Measurements from ENCODE around the gene OLFM1.

Gene OLFM1

DNA sequence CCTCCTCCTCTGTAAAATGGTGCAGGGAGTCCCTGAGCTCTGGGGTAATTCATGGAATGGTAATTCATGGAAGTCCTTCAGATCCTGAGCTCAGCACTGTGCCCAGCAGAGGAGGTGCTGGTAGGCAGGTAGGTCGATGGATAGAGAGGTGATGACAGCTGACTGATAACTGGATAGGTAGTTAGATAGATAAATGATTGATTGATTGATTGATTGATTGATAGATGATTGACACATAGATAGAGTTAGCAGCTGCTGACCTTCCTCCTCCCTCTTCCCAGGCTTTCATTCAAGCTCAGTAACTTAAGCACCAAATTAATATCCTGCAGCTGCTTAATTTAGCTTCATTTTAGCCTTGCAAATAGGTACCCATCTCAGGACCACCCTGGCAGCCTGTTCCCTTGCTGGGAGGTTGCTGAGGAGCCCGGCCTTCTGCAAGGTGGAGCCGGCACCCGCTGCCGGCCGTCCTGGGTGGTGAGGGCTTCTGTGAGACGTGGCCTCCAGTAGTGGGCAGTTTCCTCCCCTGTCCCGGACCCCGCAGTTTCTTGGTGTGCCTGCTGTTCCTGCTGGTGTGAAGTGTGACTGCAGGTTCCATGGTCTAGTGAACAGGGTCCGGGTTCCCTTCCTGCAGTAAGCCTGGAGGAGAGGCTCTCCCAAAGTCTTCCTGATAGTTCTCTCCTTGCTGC is 13.4 kb downstream of the OLFM1 start:
- TF ChIP-seq, protein P1, sequence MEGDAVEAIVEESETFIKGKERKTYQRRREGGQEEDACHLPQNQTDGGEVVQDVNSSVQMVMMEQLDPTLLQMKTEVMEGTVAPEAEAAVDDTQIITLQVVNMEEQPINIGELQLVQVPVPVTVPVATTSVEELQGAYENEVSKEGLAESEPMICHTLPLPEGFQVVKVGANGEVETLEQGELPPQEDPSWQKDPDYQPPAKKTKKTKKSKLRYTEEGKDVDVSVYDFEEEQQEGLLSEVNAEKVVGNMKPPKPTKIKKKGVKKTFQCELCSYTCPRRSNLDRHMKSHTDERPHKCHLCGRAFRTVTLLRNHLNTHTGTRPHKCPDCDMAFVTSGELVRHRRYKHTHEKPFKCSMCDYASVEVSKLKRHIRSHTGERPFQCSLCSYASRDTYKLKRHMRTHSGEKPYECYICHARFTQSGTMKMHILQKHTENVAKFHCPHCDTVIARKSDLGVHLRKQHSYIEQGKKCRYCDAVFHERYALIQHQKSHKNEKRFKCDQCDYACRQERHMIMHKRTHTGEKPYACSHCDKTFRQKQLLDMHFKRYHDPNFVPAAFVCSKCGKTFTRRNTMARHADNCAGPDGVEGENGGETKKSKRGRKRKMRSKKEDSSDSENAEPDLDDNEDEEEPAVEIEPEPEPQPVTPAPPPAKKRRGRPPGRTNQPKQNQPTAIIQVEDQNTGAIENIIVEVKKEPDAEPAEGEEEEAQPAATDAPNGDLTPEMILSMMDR (IDR thresholded peaks at IDR 0.05): no peak
- Histone ChIP-seq H3K27ac (no peak overlapping the region), H3K27me3 (peaks cover 0 to 18% of the 10 kb centered on the region in 2 donors), H3K4me1 (peaks cover 0 to 25% (median 23%) of the 10 kb centered on the region in 4 donors), H3K36me3 (peaks cover 0 to 16% (median 0%) of the 10 kb centered on the region in 3 donors), H3K4me3 (no peak overlapping the region), H3K9me3 (no peaks in the 10 kb centered on the region)
- no peak for DNase-seq
- intact Hi-C loops (cut with DNase I; ENCODE audit: low total_unique reads): no loop called here

GRCh38 chr9:135101486-135101885 is 14.0 kb downstream of the OLFM1 start:
- DNase-seq: no peak
- TF ChIP-seq, protein P1 (IDR thresholded peaks at IDR 0.05): no peak
- no peak overlapping the region for H3K27ac ChIP-seq
- peaks cover 0 to 9% (median 0%) of the 10 kb centered on the region in 3 donors for H3K36me3 ChIP-seq
- intact Hi-C loops (cut with DNase I; ENCODE audit: low total_unique reads): no loop called here
- H3K9me3 ChIP-seq: no peaks in the 10 kb centered on the region
- peaks cover 0 to 24% of the 10 kb centered on the region in 2 donors for H3K27me3 ChIP-seq
- peaks cover 0 to 25% (median 23%) of the 10 kb centered on the region in 4 donors for H3K4me1 ChIP-seq
- no peak overlapping the region for H3K4me3 ChIP-seq

GRCh38 chr9:135101926-135102325 is 14.5 kb downstream of the OLFM1 start:
- H3K27ac ChIP-seq: no peak overlapping the region
- H3K4me3 ChIP-seq: no peak overlapping the region
- peaks cover 0 to 7% (median 0%) of the 10 kb centered on the region in 3 donors for H3K36me3 ChIP-seq
- no peaks in the 10 kb centered on the region for H3K9me3 ChIP-seq
- intact Hi-C loops (cut with DNase I; ENCODE audit: low total_unique reads): no loop called here
- peaks cover 0 to 28% of the 10 kb centered on the region in 2 donors for H3K27me3 ChIP-seq
- peaks cover 0 to 25% (median 23%) of the 10 kb centered on the region in 4 donors for H3K4me1 ChIP-seq
- TF ChIP-seq, protein P1 (IDR thresholded peaks at IDR 0.05): no peak
- no peak for DNase-seq

DNA sequence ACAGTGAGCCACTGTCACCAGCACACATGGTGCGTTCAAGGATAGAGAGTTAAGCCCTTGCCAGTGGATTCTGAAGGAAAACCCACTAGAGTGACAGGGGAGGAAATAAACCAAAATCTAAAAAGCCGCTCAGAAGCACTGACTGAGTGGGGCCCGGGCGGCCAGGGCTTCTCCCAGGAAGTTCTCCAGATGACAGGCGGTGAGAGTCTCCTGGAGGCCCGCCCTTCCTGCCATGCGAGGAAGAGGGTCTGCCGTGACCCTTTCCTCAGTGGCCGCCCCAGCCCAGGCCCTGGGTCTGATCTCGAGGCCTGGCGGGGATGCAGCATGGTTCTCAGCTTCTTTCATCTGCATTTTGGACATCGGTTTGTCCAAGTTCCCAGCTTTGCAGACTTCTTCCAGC is 14.9 kb downstream of the OLFM1 start:
- no peak overlapping the region for H3K27ac ChIP-seq
- TF ChIP-seq, protein P1 (IDR thresholded peaks at IDR 0.05): no peak

GRCh38 chr9:135103001-135103446 is 15.6 kb downstream of the OLFM1 start:
- Histone ChIP-seq H3K36me3 (peaks cover 0 to 12% (median 0%) of the 10 kb centered on the region in 3 donors), H3K4me1 (peaks cover 0 to 25% (median 23%) of the 10 kb centered on the region in 4 donors), H3K4me3 (no peak overlapping the region), H3K27me3 (peaks cover 0 to 39% of the 10 kb centered on the region in 2 donors), H3K27ac (peak overlapping the region in 1 of 2 donors; percentile 35), H3K9me3 (no peaks in the 10 kb centered on the region)
- intact Hi-C loops (cut with DNase I; ENCODE audit: low total_unique reads): no loop called here
- TF ChIP-seq, protein P1 (IDR thresholded peaks at IDR 0.05): no peak
- DNase-seq: peak in 1 of 2 donors; percentile 78

More for the DNA sequence above, 14.9 kb downstream of the OLFM1 start:
- Histone ChIP-seq H3K9me3 (no peaks in the 10 kb centered on the region), H3K27me3 (peaks cover 0 to 32% of the 10 kb centered on the region in 2 donors), H3K4me3 (no peak overlapping the region), H3K4me1 (peaks cover 0 to 25% (median 23%) of the 10 kb centered on the region in 4 donors), H3K36me3 (peaks cover 0 to 7% (median 0%) of the 10 kb centered on the region in 3 donors)
- intact Hi-C loops (cut with DNase I; ENCODE audit: low total_unique reads): no loop called here
- DNase-seq: no peak

Data from tibial artery (tissue), 4 donors.